Activated naive CD8-positive, alpha-beta T cell treated with anti-CD3 and anti-CD28 coated beads, Interleukin-2, amount 10 ng/mL, durations not matched to agents 7 days and 5 days (primary cell): Measurements from ENCODE around the gene LCE1F. TPM values are rescaled to one million over a fixed set of nuclear protein-coding genes. Genes with fewer than 3 reads are reported as not detected.

Experiments
- ATAC-seq: fragments of 150-1000 bp; cut with Tn5 transposase; one replicate; pipeline ENCODE4 v1.10.0; 2021; ENCODE audit warnings: low read depth, moderate library complexity
- POLR2A ChIA-PET: fragments of 350-600 bp; sonication (Branson Sonifier 250); formaldehyde crosslinking; loops from one replicate; lab custom pipeline; 2021; ENCODE audit warnings: antibody characterized with exemption; lab: Charles Lee
- DNase-seq: peaks from one replicate; pipeline ENCODE4 v3.0.0; 2021
- H3K27ac Mint-ChIP-seq: one replicate; pipeline ENCODE4 v1.8.0; 2022; ENCODE audit warnings: mild to moderate bottlenecking, mixed read lengths
- H3K27me3 Mint-ChIP-seq: one replicate; pipeline ENCODE4 v1.8.0; 2022; ENCODE audit warnings: mild to moderate bottlenecking, moderate library complexity, mixed read lengths
- H3K36me3 Mint-ChIP-seq: one replicate; pipeline ENCODE4 v1.8.0; 2021; ENCODE audit warnings: mild to moderate bottlenecking, mixed read lengths
- H3K4me1 Mint-ChIP-seq: one replicate; pipeline ENCODE4 v1.8.0; 2021; ENCODE audit warnings: mixed read lengths
- H3K4me3 Mint-ChIP-seq: one replicate; pipeline ENCODE4 v1.8.0; 2022; ENCODE audit warnings: mild to moderate bottlenecking, moderate library complexity, mixed read lengths
- H3K9me3 Mint-ChIP-seq: one replicate; pipeline ENCODE4 v1.8.0; 2021; ENCODE audit warnings: mixed read lengths
- total RNA-seq, 2 experiments: library from RNA; stranded (reverse); gene quantifications; one replicate each; pipeline ENCODE4 v1.2.3, GENCODE V29; 2021

LCE1F gene
- total RNA-seq: not detected

GRCh38 chr1:152774875-152775274, at the start of gene LCE1F:
TSS of gene LCE1F (plus strand) at chr1:152775140. CDS start at chr1:152776372, 1,232 bp downstream.
- Mint-ChIP-seq H3K36me3 (no peaks in the 10 kb centered on the region), H3K9me3 (peaks cover 2% of the 10 kb centered on the region), H3K27me3 (peaks cover 10% of the 10 kb centered on the region), H3K4me3 (no peak within 1 kb of the TSS), H3K27ac (no peak within 1 kb of the TSS), H3K4me1 (no peaks in the 10 kb centered on the region)
- DNase-seq (no peak), ATAC-seq (no peak)
- POLR2A ChIA-PET: no interaction called here

GRCh38 chr1:152725261-152725660, 49.7 kb upstream of the LCE1F start:
- DNase-seq (no peak), ATAC-seq (no peak)
- Mint-ChIP-seq H3K4me1 (no peaks in the 10 kb centered on the region), H3K4me3 (no peak overlapping the region), H3K27ac (no peak overlapping the region), H3K27me3 (peaks cover 7% of the 10 kb centered on the region), H3K36me3 (no peaks in the 10 kb centered on the region), H3K9me3 (no peaks in the 10 kb centered on the region)
- POLR2A ChIA-PET: no interaction called here

- Mint-ChIP-seq H3K4me1 (no peaks in the 10 kb centered on the region), H3K27me3 (peaks cover 4% of the 10 kb centered on the region)
- no peak for ATAC-seq
These were observed 46.0 kb upstream of the LCE1F start for GRCh38 chr1:152728986-152729385.

GRCh38 chr1:152735648-152736047, 39.3 kb upstream of the LCE1F start:
- H3K9me3 Mint-ChIP-seq: no peaks in the 10 kb centered on the region
- peaks cover 12% of the 10 kb centered on the region for H3K27me3 Mint-ChIP-seq
- H3K4me1 Mint-ChIP-seq: no peaks in the 10 kb centered on the region
- DNase-seq (no peak), ATAC-seq (no peak)
- H3K36me3 Mint-ChIP-seq: no peaks in the 10 kb centered on the region
- H3K4me3 Mint-ChIP-seq: no peak overlapping the region
- no peak overlapping the region for H3K27ac Mint-ChIP-seq
- POLR2A ChIA-PET: no interaction called here

More at GRCh38 chr1:152728986-152729385, 46.0 kb upstream of the LCE1F start:
- no peak for DNase-seq
- Mint-ChIP-seq H3K4me3 (no peak overlapping the region), H3K9me3 (no peaks in the 10 kb centered on the region), H3K27ac (no peak overlapping the region), H3K36me3 (no peaks in the 10 kb centered on the region)
- POLR2A ChIA-PET: no interaction called here

GRCh38 chr1:152737997-152738396, 36.9 kb upstream of the LCE1F start:
- Mint-ChIP-seq H3K4me3 (no peak overlapping the region), H3K36me3 (no peaks in the 10 kb centered on the region), H3K9me3 (no peaks in the 10 kb centered on the region), H3K4me1 (no peaks in the 10 kb centered on the region), H3K27me3 (peaks cover 20% of the 10 kb centered on the region), H3K27ac (no peak overlapping the region)
- POLR2A ChIA-PET: no interaction called here
- DNase-seq: no peak
- no peak for ATAC-seq

- Mint-ChIP-seq H3K27ac (no peak overlapping the region), H3K4me3 (no peak overlapping the region), H3K27me3 (peaks cover 24% of the 10 kb centered on the region), H3K9me3 (no peaks in the 10 kb centered on the region), H3K4me1 (no peaks in the 10 kb centered on the region), H3K36me3 (no peaks in the 10 kb centered on the region)
- no peak for ATAC-seq
- no peak for DNase-seq
- POLR2A ChIA-PET: no interaction called here
These were observed 35.1 kb upstream of the LCE1F start for GRCh38 chr1:152739841-152740240.

- Mint-ChIP-seq H3K27me3 (peaks cover 24% of the 10 kb centered on the region), H3K9me3 (no peaks in the 10 kb centered on the region), H3K27ac (no peak overlapping the region), H3K4me1 (no peaks in the 10 kb centered on the region), H3K36me3 (no peaks in the 10 kb centered on the region), H3K4me3 (no peak overlapping the region)
- ATAC-seq (no peak), DNase-seq (no peak)
- POLR2A ChIA-PET: no interaction called here
These were observed 33.3 kb upstream of the LCE1F start for GRCh38 chr1:152741656-152742055.

- DNase-seq (no peak), ATAC-seq (no peak)
- Mint-ChIP-seq H3K4me1 (no peaks in the 10 kb centered on the region), H3K9me3 (no peaks in the 10 kb centered on the region), H3K27ac (no peak overlapping the region), H3K4me3 (no peak overlapping the region), H3K27me3 (peaks cover 25% of the 10 kb centered on the region), H3K36me3 (no peaks in the 10 kb centered on the region)
- POLR2A ChIA-PET: no interaction called here
These were observed 31.4 kb upstream of the LCE1F start for GRCh38 chr1:152743371-152744145.

GRCh38 chr1:152745289-152745704, 29.6 kb upstream of the LCE1F start:
- Mint-ChIP-seq H3K4me3 (no peak overlapping the region), H3K27ac (no peak overlapping the region), H3K9me3 (no peaks in the 10 kb centered on the region), H3K27me3 (peaks cover 20% of the 10 kb centered on the region), H3K4me1 (no peaks in the 10 kb centered on the region), H3K36me3 (no peaks in the 10 kb centered on the region)
- ATAC-seq (no peak), DNase-seq (no peak)
- POLR2A ChIA-PET: no interaction called here

GRCh38 chr1:152745765-152746444, 29.0 kb upstream of the LCE1F start:
- H3K36me3 Mint-ChIP-seq: no peaks in the 10 kb centered on the region
- peaks cover 18% of the 10 kb centered on the region for H3K27me3 Mint-ChIP-seq
- no peak overlapping the region for H3K4me3 Mint-ChIP-seq
- H3K27ac Mint-ChIP-seq: no peak overlapping the region
- H3K4me1 Mint-ChIP-seq: no peaks in the 10 kb centered on the region
- no peaks in the 10 kb centered on the region for H3K9me3 Mint-ChIP-seq
- no peak for DNase-seq
- no peak for ATAC-seq
- POLR2A ChIA-PET: no interaction called here

GRCh38 chr1:152747831-152748230, 27.1 kb upstream of the LCE1F start:
- POLR2A ChIA-PET: no interaction called here
- ATAC-seq (no peak), DNase-seq (no peak)
- Mint-ChIP-seq H3K9me3 (no peaks in the 10 kb centered on the region), H3K4me1 (no peaks in the 10 kb centered on the region), H3K36me3 (no peaks in the 10 kb centered on the region), H3K4me3 (no peak overlapping the region), H3K27me3 (peaks cover 20% of the 10 kb centered on the region), H3K27ac (no peak overlapping the region)

GRCh38 chr1:152752225-152752624, 22.7 kb upstream of the LCE1F start:
- DNase-seq (no peak), ATAC-seq (no peak)
- no peak overlapping the region for H3K27ac Mint-ChIP-seq
- POLR2A ChIA-PET: no interaction called here
- H3K9me3 Mint-ChIP-seq: no peaks in the 10 kb centered on the region
- peaks cover 18% of the 10 kb centered on the region for H3K27me3 Mint-ChIP-seq
- no peaks in the 10 kb centered on the region for H3K4me1 Mint-ChIP-seq
- H3K36me3 Mint-ChIP-seq: no peaks in the 10 kb centered on the region
- no peak overlapping the region for H3K4me3 Mint-ChIP-seq

- Mint-ChIP-seq H3K4me3 (no peak overlapping the region), H3K27me3 (peaks cover 18% of the 10 kb centered on the region), H3K36me3 (no peaks in the 10 kb centered on the region), H3K27ac (no peak overlapping the region), H3K4me1 (no peaks in the 10 kb centered on the region), H3K9me3 (no peaks in the 10 kb centered on the region)
- ATAC-seq (no peak), DNase-seq (no peak)
- POLR2A ChIA-PET: no interaction called here
These were observed 21.4 kb upstream of the LCE1F start for GRCh38 chr1:152753586-152753985.

GRCh38 chr1:152756872-152757271, 18.1 kb upstream of the LCE1F start:
- ATAC-seq (no peak), DNase-seq (no peak)
- H3K4me1 Mint-ChIP-seq: no peaks in the 10 kb centered on the region
- no peak overlapping the region for H3K27ac Mint-ChIP-seq
- no peaks in the 10 kb centered on the region for H3K36me3 Mint-ChIP-seq
- peaks cover 12% of the 10 kb centered on the region for H3K27me3 Mint-ChIP-seq
- POLR2A ChIA-PET: no interaction called here
- H3K4me3 Mint-ChIP-seq: no peak overlapping the region
- H3K9me3 Mint-ChIP-seq: no peaks in the 10 kb centered on the region
